HG02623 (cell line): Measurements from ENCODE around the gene TMPRSS2.

Source experiments
- ATAC-seq: cut with Tn5 transposase; IDR thresholded peaks from one replicate; pipeline ENCODE4 v1.9.1; 2021; ENCODE audit warnings: moderate library complexity; ENCODE audit not compliant: unreplicated experiment

Gene TMPRSS2

GRCh38 chr21:41507521-41508414 lies at the start of gene TMPRSS2:
TSS of gene TMPRSS2 (minus strand) at chr21:41508158. CDS start at chr21:41498133, 10,025 bp downstream.
- no peak for ATAC-seq

DNA sequence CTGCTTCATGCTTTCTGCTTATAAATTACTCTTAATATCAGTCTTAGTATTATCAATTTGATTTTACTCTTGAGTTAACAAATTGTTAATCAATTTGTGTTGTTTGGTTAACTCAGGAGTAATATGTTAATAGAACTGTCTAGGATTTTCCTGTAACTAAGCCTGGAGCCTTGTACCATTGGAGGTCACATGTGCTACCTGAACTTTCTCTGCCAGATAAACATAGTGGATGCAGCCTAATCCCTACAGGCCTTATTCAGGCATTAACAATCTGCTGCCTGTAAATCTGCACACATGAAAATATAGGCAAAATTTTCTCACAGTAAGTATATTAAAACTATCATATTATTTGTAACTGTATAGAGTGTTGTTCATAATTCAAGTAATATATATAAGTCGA lies 47.1 kb upstream of the TMPRSS2 start:
- ATAC-seq, result no peak

DNA sequence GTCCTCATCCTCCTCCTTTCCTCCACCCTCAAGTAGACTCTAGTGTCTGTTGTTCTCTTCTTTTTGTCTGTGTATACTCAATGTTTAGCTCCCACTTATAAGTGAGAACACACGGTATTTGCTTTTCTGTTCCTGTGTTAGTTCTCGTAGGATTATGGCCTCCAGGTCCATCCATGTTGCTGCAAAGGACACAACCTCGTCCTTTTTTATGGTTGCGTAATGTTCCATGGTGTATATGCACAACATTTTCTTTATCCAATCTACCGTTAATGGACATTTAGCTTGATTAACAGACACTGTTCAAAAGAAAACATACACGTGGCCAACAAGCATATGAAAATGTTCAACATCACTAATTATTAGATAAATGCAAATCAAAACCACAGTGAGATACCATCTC lies 44.3 kb upstream of the TMPRSS2 start:
- ATAC-seq, result no peak

DNA sequence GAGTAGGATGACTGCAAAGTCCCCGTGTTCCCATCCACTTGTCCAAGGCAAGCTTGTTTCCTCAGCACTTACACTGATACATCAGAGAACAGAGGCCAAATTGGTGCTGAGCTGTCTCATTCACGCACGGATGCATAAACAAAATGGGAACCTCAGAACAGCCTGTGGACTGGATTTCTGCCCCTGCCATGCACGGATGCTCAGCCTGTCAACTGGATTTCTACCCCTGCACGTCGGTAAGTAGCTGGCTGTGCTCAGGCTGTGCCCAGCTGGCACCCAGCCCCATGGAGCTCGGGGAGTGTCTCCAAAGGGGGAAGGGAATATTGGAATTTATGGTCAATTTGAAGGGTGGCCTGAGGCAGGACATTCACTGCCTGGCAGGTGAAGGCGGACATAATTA lies 40.8 kb upstream of the TMPRSS2 start:
- ATAC-seq, result no peak

DNA sequence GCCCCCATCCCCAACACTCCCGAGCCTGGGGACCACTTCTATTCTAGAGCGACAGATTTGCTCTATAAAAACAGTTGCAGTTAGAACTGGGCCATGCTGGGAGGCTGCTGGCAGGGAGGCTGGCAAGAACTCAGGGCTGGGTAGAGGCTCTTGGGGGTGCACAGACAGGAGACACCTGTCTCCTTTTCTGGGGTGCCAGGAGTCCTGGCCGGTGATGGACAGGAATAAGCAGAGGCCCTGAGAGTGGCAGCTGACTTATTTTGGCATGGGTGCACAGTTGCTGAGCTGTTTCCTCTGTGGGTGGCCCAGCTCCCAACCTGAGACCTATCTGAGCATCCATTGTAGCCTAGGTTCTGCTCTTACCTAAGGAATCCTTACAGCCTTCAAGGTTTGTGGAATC lies 39.2 kb upstream of the TMPRSS2 start:
- ATAC-seq, result no peak

GRCh38 chr21:41545500-41546359 lies 37.8 kb upstream of the TMPRSS2 start:
- no peak for ATAC-seq

DNA sequence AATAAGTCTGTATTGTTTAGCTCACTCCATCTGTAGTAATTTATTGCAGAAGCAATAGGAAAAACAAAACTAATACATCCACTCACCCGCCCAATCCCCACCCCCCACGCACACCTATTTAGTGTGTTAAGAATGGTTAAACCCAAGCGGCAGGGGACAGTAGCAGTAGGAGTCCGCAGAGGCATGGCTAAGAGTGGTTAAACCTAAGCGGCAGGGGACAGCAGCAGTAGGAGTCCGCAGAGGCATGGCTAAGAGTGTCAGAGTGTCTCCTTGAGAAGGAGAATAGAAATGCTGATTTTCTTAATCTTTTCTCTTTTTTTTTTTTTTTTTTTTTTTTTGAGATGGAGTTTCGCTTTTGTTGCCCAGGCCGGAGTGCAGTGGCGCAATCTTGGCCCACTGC lies 34.8 kb upstream of the TMPRSS2 start:
- ATAC-seq, result no peak

GRCh38 chr21:41537356-41537755 lies 29.4 kb upstream of the TMPRSS2 start:
- no peak for ATAC-seq

DNA sequence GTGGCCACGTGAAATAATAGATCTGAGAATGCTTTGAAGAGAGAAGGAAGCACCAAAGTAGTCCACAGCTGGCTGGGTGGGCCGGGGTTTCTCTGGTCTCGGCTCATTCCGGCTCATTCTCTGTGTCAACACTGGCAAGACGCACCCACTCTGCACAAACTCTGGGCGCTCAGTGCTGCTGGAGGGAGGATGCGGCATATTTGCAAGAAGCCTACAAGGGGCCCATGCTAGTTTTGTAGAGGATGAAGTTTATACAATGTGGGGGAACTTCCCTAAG lies 28.8 kb upstream of the TMPRSS2 start:
- no peak for ATAC-seq

GRCh38 chr21:41536076-41536826 lies 28.3 kb upstream of the TMPRSS2 start:
- no peak for ATAC-seq

DNA sequence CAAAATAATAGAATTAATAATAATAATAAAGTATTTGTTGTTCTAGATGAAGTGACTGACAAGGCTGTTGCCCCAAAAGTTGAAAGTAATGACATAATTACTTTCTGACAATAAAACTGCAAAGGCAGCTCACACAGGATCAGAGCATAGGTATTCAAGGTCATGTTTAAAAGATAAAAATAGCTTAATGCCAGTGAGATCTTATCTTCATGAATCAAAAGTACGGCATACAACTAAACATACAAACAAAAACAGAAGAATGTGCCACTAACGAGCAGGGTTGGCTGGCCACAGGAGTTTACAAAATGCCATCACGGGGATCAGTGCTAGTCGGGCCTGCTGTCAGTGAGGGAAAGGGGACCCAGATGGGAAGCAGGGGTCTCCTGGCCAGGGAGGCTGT lies 22.4 kb upstream of the TMPRSS2 start:
- no peak for ATAC-seq

- ATAC-seq, result no peak
These were observed 21.8 kb upstream of the TMPRSS2 start for GRCh38 chr21:41529769-41530168.

DNA sequence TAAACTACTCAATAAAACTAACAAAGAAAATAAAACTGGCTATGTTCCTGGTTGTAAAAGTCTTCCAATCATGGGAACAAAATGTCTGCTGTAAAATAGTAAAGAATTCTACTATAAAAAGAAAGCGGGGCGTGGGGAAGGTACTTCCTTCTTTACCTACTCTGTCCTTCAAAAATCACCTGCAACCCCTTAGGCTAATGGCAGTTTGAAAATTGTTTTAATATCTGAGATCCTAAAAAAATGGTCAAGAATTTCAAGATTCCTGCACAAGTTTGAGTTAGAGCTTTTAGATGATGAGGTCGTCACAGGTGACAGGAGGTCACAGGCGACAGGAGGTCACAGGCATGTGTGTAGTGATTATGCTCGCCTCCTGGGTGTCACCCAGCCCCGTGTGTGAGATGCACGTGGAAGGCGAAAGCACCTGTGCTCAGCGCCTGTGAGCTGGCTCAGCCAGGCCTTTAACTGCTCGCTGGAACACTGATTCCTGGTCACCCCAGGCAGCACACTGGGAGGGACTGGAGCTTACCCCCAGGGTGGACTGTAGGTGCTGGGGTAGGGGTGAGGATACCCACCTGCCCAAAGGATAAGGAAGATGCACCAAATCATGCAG lies 18.6 kb upstream of the TMPRSS2 start:
- no peak for ATAC-seq

DNA sequence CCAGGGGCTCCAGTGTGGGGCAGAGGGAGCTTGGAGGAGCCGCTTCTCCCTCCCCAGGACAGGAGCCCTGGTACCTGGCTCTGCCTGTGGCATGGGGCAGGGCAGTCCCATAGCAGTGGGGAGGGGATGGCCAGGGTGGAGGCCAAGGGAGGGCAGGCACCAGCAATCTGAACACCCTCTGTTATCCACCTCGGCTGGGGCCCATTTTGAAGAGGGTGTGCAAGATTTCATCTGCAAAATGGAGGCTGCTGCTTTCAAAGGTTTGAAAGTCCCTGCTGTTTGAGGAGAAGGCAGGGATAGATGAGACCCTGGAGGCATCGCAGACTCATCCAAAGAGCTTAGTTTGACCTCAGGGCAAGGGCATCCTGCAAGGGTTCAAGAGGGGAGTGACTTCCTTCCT lies 15.2 kb upstream of the TMPRSS2 start:
- no peak for ATAC-seq

DNA sequence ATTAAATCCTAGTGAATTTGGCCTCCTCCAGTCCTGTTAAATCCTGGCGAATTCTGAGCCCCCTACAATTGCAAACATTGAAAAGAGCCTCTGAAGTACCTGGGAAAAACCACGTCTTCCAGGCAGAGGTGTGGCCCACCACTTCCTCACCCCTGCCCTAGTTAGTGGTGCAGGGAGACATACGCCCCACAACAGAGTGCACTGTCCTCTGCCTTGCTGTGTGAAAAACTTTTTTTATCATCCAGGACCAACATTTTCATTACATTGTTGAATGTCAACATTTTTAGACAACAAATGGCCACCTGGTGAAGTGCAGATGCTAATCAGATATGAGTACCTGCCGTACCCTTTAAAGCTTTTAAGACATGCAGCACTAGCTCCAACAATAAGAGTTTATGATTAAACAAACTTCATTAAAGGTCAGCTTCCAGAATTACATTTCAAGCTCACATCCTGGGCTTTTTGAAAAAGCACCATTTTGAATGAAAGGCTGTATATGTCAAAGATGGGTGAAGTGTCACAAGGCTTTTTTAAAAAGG lies 13.6 kb upstream of the TMPRSS2 start:
- no peak for ATAC-seq

- ATAC-seq, result no peak
These were observed 12.8 kb upstream of the TMPRSS2 start for GRCh38 chr21:41520560-41521442.

DNA sequence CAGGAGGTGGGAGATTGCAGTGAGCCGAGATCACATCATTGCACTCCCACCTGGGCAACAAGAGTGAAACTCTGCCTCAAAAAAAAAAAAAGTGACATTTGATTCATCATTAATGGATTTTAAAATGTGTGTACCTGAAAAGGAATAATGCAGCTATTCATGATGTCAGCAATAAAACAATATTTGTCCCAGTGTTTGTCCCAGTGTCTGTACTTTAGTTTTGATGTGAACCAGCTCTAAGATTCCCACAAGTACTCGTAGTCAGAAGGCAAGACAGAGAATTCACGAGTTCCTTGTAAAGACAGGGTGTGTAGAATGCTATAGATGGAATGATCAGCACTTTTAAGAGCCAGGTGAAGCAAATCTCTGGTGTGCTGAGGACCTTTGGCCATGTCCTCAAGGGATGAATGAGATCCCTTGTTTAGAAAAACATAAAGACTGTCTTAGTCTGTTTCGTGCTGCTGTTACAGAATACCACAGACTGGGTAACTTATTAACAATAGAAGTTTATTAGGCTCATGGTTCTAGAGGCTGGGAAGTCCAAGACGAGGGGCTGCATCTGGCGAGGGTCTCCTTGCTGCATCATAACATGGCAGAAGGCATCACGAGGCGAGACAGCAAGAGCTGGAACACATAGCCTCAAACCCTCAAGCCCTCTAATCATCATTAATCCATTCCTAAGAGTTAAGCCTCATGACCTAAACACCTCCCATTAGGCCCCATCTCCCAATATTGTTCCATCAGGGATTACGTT lies 12.0 kb upstream of the TMPRSS2 start:
- no peak for ATAC-seq

DNA sequence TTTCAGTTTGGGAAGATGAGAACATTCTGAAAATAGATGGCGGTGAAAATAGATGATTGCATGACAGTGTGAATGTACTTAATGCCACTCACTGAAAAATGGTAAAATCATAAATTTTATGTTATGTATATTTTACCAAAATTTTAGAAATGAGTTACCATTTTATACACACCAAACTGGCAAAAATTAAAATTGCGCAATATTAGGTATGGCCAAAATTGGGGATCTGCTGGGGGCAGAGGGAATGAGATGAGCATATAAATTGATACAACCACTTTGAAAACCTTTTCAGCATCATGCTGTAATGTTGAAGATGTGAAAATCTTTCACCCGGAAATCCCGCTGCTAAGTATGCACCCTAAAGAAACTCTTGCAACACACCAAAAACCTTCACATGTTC lies 10.8 kb upstream of the TMPRSS2 start:
- ATAC-seq, result no peak

- no peak for ATAC-seq
These were observed 3.9 kb upstream of the TMPRSS2 start for GRCh38 chr21:41511858-41512257.
